Osteocyte (in vitro differentiated cells): ENCODE data around the gene SCAI. TPM values are rescaled to one million over a fixed set of nuclear protein-coding genes. Genes with fewer than 3 reads are reported as not detected.

ENCODE experiments used
- DNase-seq: peaks from one replicate; pipeline ENCODE4 v3.0.0; 2021; ENCODE audit warnings: mixed read lengths; ENCODE audit not compliant: unreplicated experiment; ENCODE audit errors: extremely low spot score
- H3K27ac Mint-ChIP-seq: one replicate; pipeline ENCODE4 v1.8.0; 2021; ENCODE audit warnings: mild to moderate bottlenecking, mixed read lengths; ENCODE audit not compliant: unreplicated experiment
- H3K27me3 Mint-ChIP-seq: one replicate; pipeline ENCODE4 v1.8.0; 2021; ENCODE audit warnings: mixed read lengths; ENCODE audit not compliant: unreplicated experiment
- H3K36me3 Mint-ChIP-seq: one replicate; pipeline ENCODE4 v1.8.0; 2021; ENCODE audit warnings: mixed read lengths; ENCODE audit not compliant: unreplicated experiment
- H3K4me1 Mint-ChIP-seq: one replicate; pipeline ENCODE4 v1.8.0; 2021; ENCODE audit warnings: mixed read lengths; ENCODE audit not compliant: unreplicated experiment
- H3K4me3 Mint-ChIP-seq: one replicate; pipeline ENCODE4 v1.8.0; 2021; ENCODE audit warnings: mild to moderate bottlenecking, moderate library complexity, mixed read lengths; ENCODE audit not compliant: unreplicated experiment
- H3K9me3 Mint-ChIP-seq: one replicate; pipeline ENCODE4 v1.8.0; 2021; ENCODE audit warnings: mixed read lengths; ENCODE audit not compliant: unreplicated experiment
- total RNA-seq: library from RNA; stranded (reverse); gene quantifications from 2 replicates; pipeline ENCODE4 v1.2.1, GENCODE V29; 2021
- TF ChIP-seq, protein P1 (sequence below): fragments of 200-600 bp; sonication (generic); IDR thresholded peaks from 2 replicates; pipeline ENCODE4 v1.5.0; 2021; ENCODE audit warnings: antibody characterized with exemption, mild to moderate bottlenecking, moderate library complexity

Gene SCAI
- total RNA-seq, 1 donor from 2014 or later = 8.6 TPM

DNA sequence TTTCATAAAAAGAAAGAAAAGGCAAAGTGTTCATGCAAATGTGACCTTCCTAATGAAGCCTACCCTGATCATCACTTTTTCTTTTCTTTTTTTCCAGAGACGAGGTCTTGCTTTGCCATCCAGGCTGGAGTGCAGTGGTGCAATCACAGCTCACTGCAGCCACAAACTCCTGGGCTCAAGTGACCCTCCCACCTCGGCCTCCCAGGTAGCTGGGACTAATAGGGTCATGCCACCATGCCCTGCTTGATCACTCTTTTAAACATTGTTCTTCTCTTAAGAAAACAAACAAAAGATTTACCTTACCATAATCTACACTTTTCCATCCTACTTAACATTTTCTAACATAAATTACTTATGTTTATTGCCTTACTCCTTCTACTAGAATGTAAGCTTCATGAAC, 193.9 kb downstream of the SCAI start:
- Mint-ChIP-seq H3K36me3 (peaks cover 7% of the 10 kb centered on the region), H3K27ac (no peak overlapping the region), H3K4me1 (no peaks in the 10 kb centered on the region), H3K9me3 (no peaks in the 10 kb centered on the region), H3K27me3 (no peaks in the 10 kb centered on the region), H3K4me3 (no peak overlapping the region)
- TF ChIP-seq, protein P1, sequence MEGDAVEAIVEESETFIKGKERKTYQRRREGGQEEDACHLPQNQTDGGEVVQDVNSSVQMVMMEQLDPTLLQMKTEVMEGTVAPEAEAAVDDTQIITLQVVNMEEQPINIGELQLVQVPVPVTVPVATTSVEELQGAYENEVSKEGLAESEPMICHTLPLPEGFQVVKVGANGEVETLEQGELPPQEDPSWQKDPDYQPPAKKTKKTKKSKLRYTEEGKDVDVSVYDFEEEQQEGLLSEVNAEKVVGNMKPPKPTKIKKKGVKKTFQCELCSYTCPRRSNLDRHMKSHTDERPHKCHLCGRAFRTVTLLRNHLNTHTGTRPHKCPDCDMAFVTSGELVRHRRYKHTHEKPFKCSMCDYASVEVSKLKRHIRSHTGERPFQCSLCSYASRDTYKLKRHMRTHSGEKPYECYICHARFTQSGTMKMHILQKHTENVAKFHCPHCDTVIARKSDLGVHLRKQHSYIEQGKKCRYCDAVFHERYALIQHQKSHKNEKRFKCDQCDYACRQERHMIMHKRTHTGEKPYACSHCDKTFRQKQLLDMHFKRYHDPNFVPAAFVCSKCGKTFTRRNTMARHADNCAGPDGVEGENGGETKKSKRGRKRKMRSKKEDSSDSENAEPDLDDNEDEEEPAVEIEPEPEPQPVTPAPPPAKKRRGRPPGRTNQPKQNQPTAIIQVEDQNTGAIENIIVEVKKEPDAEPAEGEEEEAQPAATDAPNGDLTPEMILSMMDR = no peak
- DNase-seq = no peak

DNA sequence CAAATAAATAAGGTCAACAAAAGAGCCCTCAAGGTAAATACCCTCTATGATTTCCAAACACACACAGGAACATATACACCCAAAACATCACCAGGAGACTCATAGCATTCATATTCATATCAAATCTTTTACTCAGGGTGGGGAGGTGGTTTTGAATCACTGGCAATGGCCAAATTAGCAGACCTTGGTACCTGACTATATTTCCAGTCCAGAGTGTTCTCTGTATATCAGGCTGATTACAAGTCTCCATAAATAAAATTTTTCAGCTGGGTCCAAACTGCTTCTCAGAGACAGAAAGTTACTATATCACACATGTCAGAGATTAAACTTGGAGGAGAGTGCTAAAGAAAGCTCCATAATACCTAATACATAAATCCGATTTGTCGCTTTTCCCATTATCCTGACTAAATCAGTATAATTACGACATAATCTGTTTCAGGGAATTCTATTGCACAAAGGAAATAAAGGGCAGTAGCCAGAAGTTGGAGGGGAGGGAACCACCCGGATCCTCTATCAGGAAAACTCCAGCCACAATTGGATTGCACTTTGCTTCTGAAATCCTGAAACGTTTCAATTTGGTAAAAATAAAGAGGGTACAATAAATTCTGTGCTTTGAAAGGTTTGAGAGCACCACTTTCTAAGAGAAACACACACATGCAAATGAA, 195.5 kb downstream of the SCAI start:
- TF ChIP-seq, protein P1 = no peak

DNA sequence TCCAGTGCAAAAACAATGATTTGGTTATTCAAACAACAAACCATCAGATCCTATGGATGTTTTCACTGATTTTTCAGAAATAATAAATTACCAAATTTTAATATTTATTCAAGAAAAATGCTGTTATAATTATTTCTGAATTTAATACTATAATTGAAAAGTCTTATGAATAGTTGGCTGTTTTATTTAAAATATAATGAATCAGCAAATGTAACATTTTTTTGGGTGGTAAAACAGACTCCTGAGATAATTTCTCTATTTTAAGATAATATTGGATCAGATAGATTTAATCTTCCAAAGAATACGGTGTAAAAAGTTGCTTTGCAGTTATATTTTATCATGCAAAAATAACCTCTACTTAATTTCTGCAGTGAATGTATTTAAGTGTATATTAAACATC, 197.2 kb downstream of the SCAI start:
- Mint-ChIP-seq H3K4me1 (peaks cover 8% of the 10 kb centered on the region), H3K4me3 (no peak overlapping the region), H3K27ac (no peak overlapping the region), H3K36me3 (peaks cover 5% of the 10 kb centered on the region), H3K27me3 (no peaks in the 10 kb centered on the region), H3K9me3 (no peaks in the 10 kb centered on the region)
- TF ChIP-seq, protein P1 = no peak
- no peak for DNase-seq

More for the DNA sequence above, 195.5 kb downstream of the SCAI start:
- no peak overlapping the region for H3K4me3 Mint-ChIP-seq
- H3K27me3 Mint-ChIP-seq = no peaks in the 10 kb centered on the region
- H3K27ac Mint-ChIP-seq = no peak overlapping the region
- no peaks in the 10 kb centered on the region for H3K9me3 Mint-ChIP-seq
- peaks cover 7% of the 10 kb centered on the region for H3K36me3 Mint-ChIP-seq
- DNase-seq = no peak
- no peaks in the 10 kb centered on the region for H3K4me1 Mint-ChIP-seq

DNA sequence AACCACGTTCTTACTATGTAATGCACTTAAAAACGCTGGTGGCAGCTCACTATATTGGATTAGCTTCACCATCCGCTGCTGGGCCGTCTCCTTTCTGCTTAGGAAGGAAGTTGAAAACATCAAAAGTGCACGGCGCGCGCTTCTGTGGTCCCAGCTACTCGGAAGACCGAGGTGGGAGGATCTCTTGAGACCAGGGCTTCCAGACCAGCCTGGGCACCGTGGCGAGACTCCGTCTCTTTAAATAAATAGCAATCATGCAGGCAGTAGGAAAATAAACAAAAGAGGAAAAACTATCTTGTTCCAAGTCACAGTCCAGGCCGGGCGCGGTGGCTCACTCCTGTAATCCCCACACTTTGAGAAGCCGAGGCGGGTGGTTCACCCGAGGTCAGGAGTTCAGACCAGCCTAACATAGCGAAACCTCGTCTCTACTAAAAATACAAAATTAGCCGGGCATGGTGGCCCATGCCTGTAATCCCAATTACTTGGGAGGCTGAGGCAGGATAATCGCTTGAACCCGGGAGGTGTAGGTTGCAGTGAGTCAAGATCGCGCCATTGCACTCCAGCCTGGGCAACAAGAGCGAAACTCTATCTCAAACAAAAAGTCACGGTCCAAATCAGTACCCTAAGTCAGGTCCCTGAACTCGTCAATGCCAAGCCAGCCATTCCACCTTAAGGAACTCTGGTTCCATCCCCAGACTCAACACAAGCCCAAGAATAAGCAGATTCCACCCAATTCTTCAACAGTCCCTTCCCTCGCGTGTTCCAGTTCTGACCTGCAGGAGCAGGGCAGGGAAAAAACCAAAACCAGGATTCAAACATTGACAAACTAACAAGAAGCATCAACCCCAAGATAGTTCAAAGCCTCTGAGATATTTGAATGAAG, 201.4 kb downstream of the SCAI start:
- no peaks in the 10 kb centered on the region for H3K9me3 Mint-ChIP-seq
- peaks cover 17% of the 10 kb centered on the region for H3K4me1 Mint-ChIP-seq
- TF ChIP-seq, protein P1 = no peak
- H3K4me3 Mint-ChIP-seq = peak overlapping the region; percentile 94
- no peaks in the 10 kb centered on the region for H3K27me3 Mint-ChIP-seq
- peak overlapping the region; percentile 98 for H3K27ac Mint-ChIP-seq
- no peak for DNase-seq
- H3K36me3 Mint-ChIP-seq = no peaks in the 10 kb centered on the region
